Measurements from ENCODE around the gene SORBS1. TPM values are rescaled to one million over a fixed set of nuclear protein-coding genes. Genes with fewer than 3 reads are reported as not detected.

Gene SORBS1
- total RNA-seq, 2 experiments from 2014 or later: 0.57 to 3.1 TPM

- H3K79me2 ChIP-seq (ENCODE audit: insufficient read depth, low read depth, low read length): no peaks in the 10 kb centered on the region
- H4K20me1 ChIP-seq (ENCODE audit: insufficient read depth, low read length): no peaks in the 10 kb centered on the region
- H3K9me2 ChIP-seq (ENCODE audit: insufficient read depth, low read length): no peaks in the 10 kb centered on the region
- TF ChIP-seq EZH2phosphoT487 (IDR thresholded peaks at IDR 0.05; ENCODE audit: borderline replicate concordance, low read depth, low read length) (no peak), CTCF (conservative IDR thresholded peaks at IDR 0.05; ENCODE audit: low read length) (no peak)
- no peak for DNase-seq (ENCODE audit: low spot score)
- H3K4me3 ChIP-seq (ENCODE audit: low read depth, low read length, poor library complexity, severe bottlenecking): no peak overlapping the region
- no peaks in the 10 kb centered on the region for H3K4me1 ChIP-seq (ENCODE audit: insufficient read depth, low read length, poor library complexity, severe bottlenecking)
- H3K9me3 ChIP-seq (ENCODE audit: low read length): 0 out of 2 replicates have a peak, but pooled peaks cover 2% of the 10 kb centered on the region
- H3K4me2 ChIP-seq (ENCODE audit: low read length): no peak overlapping the region
- CTCF ChIA-PET (ENCODE audit: unreplicated experiment): interaction anchor here (0.8 kb wide), 1 partner anchor 102 kb away, joined by 3 read pairs; no protein-coding TSS in a partner anchor
- H2AFZ ChIP-seq (ENCODE audit: low read length): no peak overlapping the region
- no peak overlapping the region for H3K27ac ChIP-seq (ENCODE audit: low read depth, low read length, poor library complexity, severe bottlenecking)
- intact Hi-C loops (cut with micrococcal nuclease; ENCODE audit: unreplicated experiment): no loop called here
- peaks cover 2% of the 10 kb centered on the region; the same call in 1 of the 2 replicates for H3K36me3 ChIP-seq (ENCODE audit: insufficient read depth, low read length)
- no TSS peak for BruUV-seq (replicated peaks)
- POLR2A ChIA-PET: interaction anchor here (1.3 kb wide), 1 partner anchor 25 kb away, joined by 4 read pairs; no protein-coding TSS in a partner anchor
Measured at GRCh38 chr10:95262763-95263518, 298.2 kb downstream of the SORBS1 start.

GRCh38 chr10:95261926-95262325 lies 299.2 kb downstream of the SORBS1 start:
- BruUV-seq (replicated peaks): no TSS peak
- CTCF ChIA-PET (ENCODE audit: unreplicated experiment): interaction anchor here (0.8 kb wide), 1 partner anchor 103 kb away, joined by 3 read pairs; no protein-coding TSS in a partner anchor
- no peak overlapping the region for H3K4me2 ChIP-seq (ENCODE audit: low read length)

More at GRCh38 chr10:95261926-95262325, 299.2 kb downstream of the SORBS1 start:
- Histone ChIP-seq H3K9me2 (ENCODE audit: insufficient read depth, low read length) (no peaks in the 10 kb centered on the region), H3K9me3 (ENCODE audit: low read length) (0 out of 2 replicates have a peak, but pooled peaks cover 4% of the 10 kb centered on the region), H3K4me3 (ENCODE audit: low read depth, low read length, poor library complexity, severe bottlenecking) (no peak overlapping the region), H3K4me1 (ENCODE audit: insufficient read depth, low read length, poor library complexity, severe bottlenecking) (no peaks in the 10 kb centered on the region), H2AFZ (ENCODE audit: low read length) (no peak overlapping the region), H4K20me1 (ENCODE audit: insufficient read depth, low read length) (no peaks in the 10 kb centered on the region), H3K36me3 (ENCODE audit: insufficient read depth, low read length) (peaks cover 8% of the 10 kb centered on the region; the same call in 1 of the 2 replicates), H3K27ac (ENCODE audit: low read depth, low read length, poor library complexity, severe bottlenecking) (no peak overlapping the region), H3K79me2 (ENCODE audit: insufficient read depth, low read depth, low read length) (no peaks in the 10 kb centered on the region)
- TF ChIP-seq CTCF (conservative IDR thresholded peaks at IDR 0.05; ENCODE audit: low read length) (no peak), EZH2phosphoT487 (IDR thresholded peaks at IDR 0.05; ENCODE audit: borderline replicate concordance, low read depth, low read length) (no peak)
- POLR2A ChIA-PET: interaction anchor here (0.6 to 1.3 kb wide), 2 partner anchors 26 to 128 kb away, joined by 3 to 4 read pairs; no protein-coding TSS in a partner anchor
- intact Hi-C loops (cut with micrococcal nuclease; ENCODE audit: unreplicated experiment): no loop called here
- DNase-seq (ENCODE audit: low spot score): no peak

Other genes starting within 250 kb of the SORBS1 start
- 62.3 and 65.9 TPM in 2 replicates for gene ALDH18A1, start 95.3 kb upstream of the SORBS1 start, total RNA-seq (2014; rRNA removed; shearing (Covaris generic))
- gene ALDH18A1, start 95.3 kb upstream of the SORBS1 start, total RNA-seq (2022): 72.1 and 72.3 TPM in 2 replicates
- gene TCTN3, start 132.6 kb upstream of the SORBS1 start, total RNA-seq (2014; rRNA removed; shearing (Covaris generic)): 9.6 and 10.4 TPM in 2 replicates
- 14.4 and 18.1 TPM in 2 replicates for gene TCTN3, start 132.6 kb upstream of the SORBS1 start, total RNA-seq (2022)
- gene ENTPD1, start 194.8 kb upstream of the SORBS1 start, total RNA-seq (2014; rRNA removed; shearing (Covaris generic)): 1.7 and 5.1 TPM in 2 replicates
- gene ENTPD1, start 194.8 kb upstream of the SORBS1 start, total RNA-seq (2022): 3.7 and 6.7 TPM in 2 replicates